ENCODE measurements around the gene PLEKHM3. TPM values are rescaled to one million over a fixed set of nuclear protein-coding genes. Genes with fewer than 3 reads are reported as not detected.
"Not testable (repeated sequence)": the region's sequence is repeated elsewhere in the genome, so short reads cannot be mapped to it uniquely, and the experiment has no call there.

Gene PLEKHM3
- total RNA-seq, 1 donor from 2014 or later: 6.4 TPM

GRCh38 chr2:207913772-207914358 lies 111.5 kb downstream of the PLEKHM3 start:
- H3K27ac Mint-ChIP-seq: no peak overlapping the region
- H3K27me3 Mint-ChIP-seq (ENCODE audit: insufficient read depth): no peaks in the 10 kb centered on the region
- intact Hi-C loops (cut with micrococcal nuclease): no loop called here
- no peaks in the 10 kb centered on the region for H3K4me1 Mint-ChIP-seq (ENCODE audit: low read depth)
- peaks cover 2% of the 10 kb centered on the region for H3K36me3 Mint-ChIP-seq (ENCODE audit: low read depth)
- no peak overlapping the region for H3K4me3 Mint-ChIP-seq
- no peak for DNase-seq (ENCODE audit: low spot score)
- H3K9me3 Mint-ChIP-seq: no peaks in the 10 kb centered on the region

GRCh38 chr2:207911856-207912255 lies 113.5 kb downstream of the PLEKHM3 start:
- H3K27ac Mint-ChIP-seq: no peak overlapping the region
- H3K4me1 Mint-ChIP-seq (ENCODE audit: low read depth): no peaks in the 10 kb centered on the region
- H3K9me3 Mint-ChIP-seq: no peaks in the 10 kb centered on the region
- no peak for DNase-seq (ENCODE audit: low spot score)
- no peaks in the 10 kb centered on the region for H3K27me3 Mint-ChIP-seq (ENCODE audit: insufficient read depth)
- no peak overlapping the region for H3K4me3 Mint-ChIP-seq
- H3K36me3 Mint-ChIP-seq (ENCODE audit: low read depth): peaks cover 2% of the 10 kb centered on the region
- intact Hi-C loops (cut with micrococcal nuclease): no loop called here

DNA sequence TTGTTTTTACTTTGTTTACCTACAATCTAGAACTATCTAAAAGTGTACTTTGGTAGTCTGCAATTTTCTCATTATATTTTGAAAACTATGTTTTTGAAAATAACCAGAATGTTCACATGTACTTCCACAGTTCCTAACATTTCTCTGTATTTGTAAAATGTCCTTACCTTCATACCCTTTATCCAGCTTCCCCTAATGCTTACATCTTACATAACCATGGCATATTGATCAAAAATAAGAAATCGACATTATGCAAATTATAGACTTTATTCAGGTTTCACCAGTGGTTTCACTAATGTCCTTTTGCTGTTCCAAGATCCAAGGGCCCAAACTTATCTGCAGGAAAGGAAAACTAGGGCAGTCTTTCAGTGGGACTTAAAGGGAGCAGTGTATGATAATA lies 114.1 kb downstream of the PLEKHM3 start:
- Mint-ChIP-seq H3K27ac (no peak overlapping the region), H3K36me3 (ENCODE audit: low read depth) (peaks cover 2% of the 10 kb centered on the region), H3K9me3 (no peaks in the 10 kb centered on the region), H3K27me3 (ENCODE audit: insufficient read depth) (no peaks in the 10 kb centered on the region), H3K4me3 (no peak overlapping the region), H3K4me1 (ENCODE audit: low read depth) (no peaks in the 10 kb centered on the region)
- intact Hi-C loops (cut with micrococcal nuclease): no loop called here
- DNase-seq (ENCODE audit: low spot score): no peak

DNA sequence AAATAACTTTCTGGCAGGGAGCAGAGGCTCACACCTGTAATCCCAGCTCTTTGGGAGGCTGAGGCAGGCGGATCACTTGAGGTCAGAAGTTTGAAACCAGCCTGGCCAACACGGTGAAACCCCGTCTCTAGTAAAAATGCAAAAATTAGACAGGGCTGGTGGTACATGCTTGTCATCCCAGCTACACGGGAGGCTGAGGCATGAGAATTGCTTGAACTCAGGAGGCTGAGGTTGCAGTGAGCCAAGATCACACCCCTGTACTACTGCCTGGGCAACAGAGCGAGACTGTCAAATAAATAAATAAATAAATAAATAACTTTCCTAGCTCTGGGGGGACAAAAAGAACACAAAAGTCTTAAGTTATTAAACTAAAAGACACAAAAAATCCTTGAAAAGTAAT lies 118.8 kb downstream of the PLEKHM3 start:
- H3K4me3 Mint-ChIP-seq; H3K27ac Mint-ChIP-seq; H3K36me3 Mint-ChIP-seq (ENCODE audit: low read depth); intact Hi-C loops (cut with micrococcal nuclease); H3K27me3 Mint-ChIP-seq (ENCODE audit: insufficient read depth); H3K4me1 Mint-ChIP-seq (ENCODE audit: low read depth); DNase-seq (ENCODE audit: low spot score); H3K9me3 Mint-ChIP-seq: not testable (repeated sequence)

DNA sequence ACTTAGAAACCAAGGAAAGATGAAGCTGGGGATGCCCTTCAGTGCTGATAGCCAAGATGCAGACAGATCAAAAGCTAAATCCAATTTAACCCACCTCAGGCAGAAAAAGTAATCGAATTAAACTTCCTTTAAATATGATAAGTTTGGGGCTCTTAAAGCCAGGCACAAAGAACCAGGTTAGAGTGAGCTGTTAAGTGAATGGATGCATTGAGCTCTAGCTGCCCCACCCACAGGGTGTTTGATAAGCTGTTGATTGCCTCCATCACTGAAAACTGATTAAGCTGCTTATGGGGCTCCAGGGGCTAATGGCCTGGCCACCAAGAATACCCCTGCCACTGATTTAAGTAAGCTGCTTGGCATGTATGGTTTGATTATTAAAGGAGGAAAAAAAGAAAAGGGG lies 119.8 kb downstream of the PLEKHM3 start:
- intact Hi-C loops (cut with micrococcal nuclease): no loop called here
- H3K4me3 Mint-ChIP-seq: no peak overlapping the region
- H3K27me3 Mint-ChIP-seq (ENCODE audit: insufficient read depth): no peaks in the 10 kb centered on the region
- no peak for DNase-seq (ENCODE audit: low spot score)
- H3K27ac Mint-ChIP-seq: no peak overlapping the region
- no peaks in the 10 kb centered on the region for H3K4me1 Mint-ChIP-seq (ENCODE audit: low read depth)
- peaks cover under 1% of the 10 kb centered on the region for H3K36me3 Mint-ChIP-seq (ENCODE audit: low read depth)
- no peaks in the 10 kb centered on the region for H3K9me3 Mint-ChIP-seq

DNA sequence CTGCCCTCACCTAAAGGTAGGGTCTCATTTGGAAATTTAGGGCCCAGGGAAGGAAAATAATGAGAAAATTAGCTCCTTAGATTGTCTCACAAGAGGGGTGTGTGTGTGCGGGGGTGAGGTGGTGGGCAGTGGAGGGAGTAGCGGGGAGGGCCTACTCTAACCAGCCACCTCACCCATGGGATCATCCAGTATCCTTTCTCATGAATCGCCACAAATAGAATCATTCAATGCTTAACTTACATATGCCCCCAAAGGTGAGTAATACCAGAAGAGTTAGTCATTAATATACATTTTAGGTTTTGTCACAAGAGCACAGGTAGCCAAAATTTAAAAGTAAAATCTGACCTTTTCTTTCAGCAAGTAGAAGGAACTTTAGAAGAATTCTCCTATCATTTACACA lies 122.1 kb downstream of the PLEKHM3 start:
- Mint-ChIP-seq H3K27me3 (ENCODE audit: insufficient read depth) (no peaks in the 10 kb centered on the region), H3K4me3 (no peak overlapping the region), H3K27ac (no peak overlapping the region), H3K9me3 (no peaks in the 10 kb centered on the region), H3K36me3 (ENCODE audit: low read depth) (no peaks in the 10 kb centered on the region), H3K4me1 (ENCODE audit: low read depth) (no peaks in the 10 kb centered on the region)
- intact Hi-C loops (cut with micrococcal nuclease): no loop called here
- DNase-seq (ENCODE audit: low spot score): no peak

- H3K9me3 Mint-ChIP-seq: no peaks in the 10 kb centered on the region
- H3K36me3 Mint-ChIP-seq (ENCODE audit: low read depth): no peaks in the 10 kb centered on the region
- H3K4me1 Mint-ChIP-seq (ENCODE audit: low read depth): no peaks in the 10 kb centered on the region
- no peak for DNase-seq (ENCODE audit: low spot score)
- no peaks in the 10 kb centered on the region for H3K27me3 Mint-ChIP-seq (ENCODE audit: insufficient read depth)
- no peak overlapping the region for H3K4me3 Mint-ChIP-seq
- H3K27ac Mint-ChIP-seq: no peak overlapping the region
- intact Hi-C loops (cut with micrococcal nuclease): no loop called here
These were observed 122.5 kb downstream of the PLEKHM3 start for GRCh38 chr2:207902821-207903220.

- H3K4me3 Mint-ChIP-seq: no peak overlapping the region
- no peaks in the 10 kb centered on the region for H3K27me3 Mint-ChIP-seq (ENCODE audit: insufficient read depth)
- H3K36me3 Mint-ChIP-seq (ENCODE audit: low read depth): no peaks in the 10 kb centered on the region
- no peaks in the 10 kb centered on the region for H3K4me1 Mint-ChIP-seq (ENCODE audit: low read depth)
- no peak for DNase-seq (ENCODE audit: low spot score)
- intact Hi-C loops (cut with micrococcal nuclease): no loop called here
- H3K27ac Mint-ChIP-seq: no peak overlapping the region
- H3K9me3 Mint-ChIP-seq: no peaks in the 10 kb centered on the region
These were observed 123.5 kb downstream of the PLEKHM3 start for GRCh38 chr2:207901829-207902228.

DNA sequence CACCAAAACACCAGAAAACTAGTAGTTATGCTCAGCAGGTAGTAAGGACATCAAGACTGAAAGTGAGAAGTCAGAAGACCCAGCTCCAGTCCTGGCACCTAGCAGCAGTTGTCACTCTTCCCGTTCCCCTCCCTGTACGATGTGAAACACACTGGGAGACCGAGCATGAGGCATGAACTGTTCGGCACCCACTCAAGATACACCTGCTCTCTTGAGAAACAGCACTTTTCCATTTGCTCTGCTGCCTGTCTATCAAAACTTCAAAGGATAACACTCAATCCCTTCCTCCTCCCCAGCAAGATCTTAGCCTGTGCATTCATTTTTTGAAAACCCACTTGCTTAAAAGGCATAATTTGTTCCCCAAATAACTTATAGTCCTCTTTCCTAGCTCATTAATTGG lies 123.9 kb downstream of the PLEKHM3 start:
- intact Hi-C loops (cut with micrococcal nuclease): no loop called here
- Mint-ChIP-seq H3K4me1 (ENCODE audit: low read depth) (no peaks in the 10 kb centered on the region), H3K36me3 (ENCODE audit: low read depth) (no peaks in the 10 kb centered on the region), H3K4me3 (no peak overlapping the region), H3K27ac (no peak overlapping the region), H3K9me3 (no peaks in the 10 kb centered on the region), H3K27me3 (ENCODE audit: insufficient read depth) (no peaks in the 10 kb centered on the region)
- no peak for DNase-seq (ENCODE audit: low spot score)

GRCh38 chr2:207898354-207898695 lies 127.0 kb downstream of the PLEKHM3 start:
- Mint-ChIP-seq H3K4me1 (ENCODE audit: low read depth) (no peaks in the 10 kb centered on the region), H3K36me3 (ENCODE audit: low read depth) (no peaks in the 10 kb centered on the region), H3K9me3 (no peaks in the 10 kb centered on the region), H3K27ac (no peak overlapping the region), H3K27me3 (ENCODE audit: insufficient read depth) (peaks cover 1% of the 10 kb centered on the region), H3K4me3 (no peak overlapping the region)
- DNase-seq (ENCODE audit: low spot score): no peak
- intact Hi-C loops (cut with micrococcal nuclease): no loop called here

GRCh38 chr2:207897541-207898353 lies 127.6 kb downstream of the PLEKHM3 start:
- H3K27me3 Mint-ChIP-seq (ENCODE audit: insufficient read depth): peaks cover 1% of the 10 kb centered on the region
- no peak overlapping the region for H3K4me3 Mint-ChIP-seq
- no peaks in the 10 kb centered on the region for H3K36me3 Mint-ChIP-seq (ENCODE audit: low read depth)
- intact Hi-C loops (cut with micrococcal nuclease): no loop called here
- H3K27ac Mint-ChIP-seq: no peak overlapping the region
- no peaks in the 10 kb centered on the region for H3K9me3 Mint-ChIP-seq
- H3K4me1 Mint-ChIP-seq (ENCODE audit: low read depth): no peaks in the 10 kb centered on the region
- no peak for DNase-seq (ENCODE audit: low spot score)

- no peaks in the 10 kb centered on the region for H3K4me1 Mint-ChIP-seq (ENCODE audit: low read depth)
- intact Hi-C loops (cut with micrococcal nuclease): no loop called here
- H3K9me3 Mint-ChIP-seq: no peaks in the 10 kb centered on the region
- no peak overlapping the region for H3K4me3 Mint-ChIP-seq
- no peak overlapping the region for H3K27ac Mint-ChIP-seq
- H3K27me3 Mint-ChIP-seq (ENCODE audit: insufficient read depth): peaks cover 1% of the 10 kb centered on the region
- no peaks in the 10 kb centered on the region for H3K36me3 Mint-ChIP-seq (ENCODE audit: low read depth)
- DNase-seq (ENCODE audit: low spot score): no peak
These were observed 128.6 kb downstream of the PLEKHM3 start for GRCh38 chr2:207896525-207897285.

DNA sequence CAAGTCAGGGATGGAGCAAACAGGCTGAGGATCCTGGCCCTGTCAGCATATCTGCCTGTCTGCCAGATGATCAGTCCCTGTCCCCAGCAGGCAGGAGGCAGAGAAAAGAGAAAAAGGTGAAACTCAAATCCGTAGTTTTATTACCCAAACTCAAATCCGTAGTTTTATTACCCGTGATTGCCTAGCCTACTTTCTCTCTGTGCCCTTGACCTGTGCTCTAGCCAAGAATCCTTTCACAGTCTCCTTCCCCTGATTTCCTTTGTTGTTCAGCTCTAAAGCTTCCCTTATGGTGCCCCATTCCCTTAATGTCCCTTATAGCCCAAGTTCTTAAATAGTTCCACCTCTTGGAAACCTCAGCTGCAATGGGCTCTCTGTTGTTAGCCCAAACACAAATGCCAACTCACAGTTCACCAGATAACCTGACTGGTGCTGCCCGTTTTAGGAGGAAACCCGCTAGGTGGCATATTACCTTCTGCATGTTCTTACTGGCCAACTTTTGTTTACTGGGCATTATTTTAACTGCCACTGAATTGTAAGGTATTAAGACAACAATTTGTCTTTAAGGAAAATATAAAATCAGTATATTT lies 130.0 kb downstream of the PLEKHM3 start:
- no peaks in the 10 kb centered on the region for H3K36me3 Mint-ChIP-seq (ENCODE audit: low read depth)
- no peaks in the 10 kb centered on the region for H3K4me1 Mint-ChIP-seq (ENCODE audit: low read depth)

More for the DNA sequence above, 130.0 kb downstream of the PLEKHM3 start:
- DNase-seq (ENCODE audit: low spot score): no peak
- Mint-ChIP-seq H3K27ac (no peak overlapping the region), H3K9me3 (no peaks in the 10 kb centered on the region), H3K27me3 (ENCODE audit: insufficient read depth) (peaks cover 1% of the 10 kb centered on the region), H3K4me3 (no peak overlapping the region)
- intact Hi-C loops (cut with micrococcal nuclease): no loop called here
